ENCODE results near the gene TMEM131.

Gene TMEM131

GRCh38 chr2:97731274-97732020 lies 264.3 kb downstream of the TMEM131 start:
- no peak for DNase-seq (ENCODE audit: low read depth in 1 of 2, low spot score in 1 of 2)
- Histone ChIP-seq H3K4me3 (replicated peaks; ENCODE audit: insufficient read depth, low read length) (no peak overlapping the region), H3K27me3 (ENCODE audit: insufficient read depth, poor library complexity, severe bottlenecking) (no peaks in the 10 kb centered on the region), H3K27ac (replicated peaks) (no peak overlapping the region)
- TF ChIP-seq POLR2AphosphoS5 (IDR thresholded peaks at IDR 0.05; ENCODE audit: low read depth) (no peak), CTCF (IDR thresholded peaks at IDR 0.05; ENCODE audit: insufficient read depth, low read length) (no peak), REST (IDR thresholded peaks at IDR 0.05; ENCODE audit: insufficient replicate concordance, low read depth) (no peak), SPI1 (IDR thresholded peaks at IDR 0.05; ENCODE audit: borderline replicate concordance, low read depth) (no peak), GABPA (IDR thresholded peaks at IDR 0.05; ENCODE audit: low read depth) (no peak)

- TF ChIP-seq GABPA (IDR thresholded peaks at IDR 0.05; ENCODE audit: low read depth) = no peak
- H3K4me3 ChIP-seq (replicated peaks; ENCODE audit: insufficient read depth, low read length) = no peak overlapping the region
- no peak overlapping the region for H3K27ac ChIP-seq (replicated peaks)
- DNase-seq (ENCODE audit: low read depth in 1 of 2, low spot score in 1 of 2) = no peak
- no peaks in the 10 kb centered on the region for H3K27me3 ChIP-seq (ENCODE audit: insufficient read depth, poor library complexity, severe bottlenecking)
Measured at GRCh38 chr2:97730245-97730644, 265.5 kb downstream of the TMEM131 start.

- no peak for DNase-seq (ENCODE audit: low read depth in 1 of 2, low spot score in 1 of 2)
- H3K27me3 ChIP-seq (ENCODE audit: insufficient read depth, poor library complexity, severe bottlenecking) = no peaks in the 10 kb centered on the region
- TF ChIP-seq GABPA (IDR thresholded peaks at IDR 0.05; ENCODE audit: low read depth) (no peak), SPI1 (IDR thresholded peaks at IDR 0.05; ENCODE audit: borderline replicate concordance, low read depth) (no peak), POLR2AphosphoS5 (IDR thresholded peaks at IDR 0.05; ENCODE audit: low read depth) (no peak)
- no peak overlapping the region for H3K27ac ChIP-seq (replicated peaks)
- H3K4me3 ChIP-seq (replicated peaks; ENCODE audit: insufficient read depth, low read length) = no peak overlapping the region
Measured at GRCh38 chr2:97728091-97728731, 267.5 kb downstream of the TMEM131 start.

- Histone ChIP-seq H3K27ac (replicated peaks) (no peak overlapping the region), H3K4me3 (replicated peaks; ENCODE audit: insufficient read depth, low read length) (no peak overlapping the region), H3K27me3 (ENCODE audit: insufficient read depth, poor library complexity, severe bottlenecking) (no peaks in the 10 kb centered on the region)
- TF ChIP-seq GABPA (IDR thresholded peaks at IDR 0.05; ENCODE audit: low read depth) (no peak), CTCF (IDR thresholded peaks at IDR 0.05; ENCODE audit: insufficient read depth, low read length) (no peak), SPI1 (IDR thresholded peaks at IDR 0.05; ENCODE audit: borderline replicate concordance, low read depth) (no peak), REST (IDR thresholded peaks at IDR 0.05; ENCODE audit: insufficient replicate concordance, low read depth) (no peak)
- DNase-seq (ENCODE audit: low read depth in 1 of 2, low spot score in 1 of 2) = no peak
Measured at GRCh38 chr2:97727296-97727695, 268.5 kb downstream of the TMEM131 start.

Data from HL-60 (cell line).